ENCODE data around the gene BSN.

BSN gene

GRCh38 chr3:49648354-49649019, 94.2 kb downstream of the BSN start:
- H3K4me3 ChIP-seq (ENCODE audit: low read depth in 1 of 2, low read length in 2 of 2), result no peak overlapping the region
- no peak overlapping the region for H3K9ac ChIP-seq (ENCODE audit: low read depth, low read length)
- H3K36me3 ChIP-seq (ENCODE audit: insufficient read depth, low read length), result no peaks in the 10 kb centered on the region
- no peaks in the 10 kb centered on the region for H3K9me3 ChIP-seq (ENCODE audit: insufficient read depth, low read length, severe bottlenecking)
- no peak overlapping the region for H3K4me2 ChIP-seq (ENCODE audit: insufficient read depth, low read length)
- H3K27ac ChIP-seq (ENCODE audit: low read length), result no peak overlapping the region
- H4K20me1 ChIP-seq (ENCODE audit: insufficient read depth, low read length), result no peaks in the 10 kb centered on the region
- no peak for ATAC-seq (ENCODE audit: insufficient read depth, low read depth)
- H3K4me1 ChIP-seq (ENCODE audit: insufficient read depth, low read length), result no peaks in the 10 kb centered on the region
- no peaks in the 10 kb centered on the region for H3K27me3 ChIP-seq (ENCODE audit: insufficient read depth, low read length, poor library complexity)
- H3K79me2 ChIP-seq (ENCODE audit: insufficient read depth, low read length), result no peaks in the 10 kb centered on the region
- DNase-seq, result no peak
- no peak overlapping the region for H2AFZ ChIP-seq (ENCODE audit: low read depth, low read length)
- no peak for TF ChIP-seq EZH2 (IDR thresholded peaks at IDR 0.05; ENCODE audit: borderline replicate concordance, low read depth, low read length, severe bottlenecking)
- no peak for TF ChIP-seq CTCF (IDR thresholded peaks at IDR 0.05; ENCODE audit: borderline replicate concordance, extremely low read depth, low read length, poor library complexity, severe bottlenecking)

- H3K36me3 ChIP-seq (ENCODE audit: insufficient read depth, low read length), result no peaks in the 10 kb centered on the region
- no peak for TF ChIP-seq CTCF (IDR thresholded peaks at IDR 0.05; ENCODE audit: borderline replicate concordance, extremely low read depth, low read length, poor library complexity, severe bottlenecking)
- TF ChIP-seq EZH2 (IDR thresholded peaks at IDR 0.05; ENCODE audit: borderline replicate concordance, low read depth, low read length, severe bottlenecking), result no peak
- H3K9ac ChIP-seq (ENCODE audit: low read depth, low read length), result no peak overlapping the region
- no peak overlapping the region for H3K27ac ChIP-seq (ENCODE audit: low read length)
- no peaks in the 10 kb centered on the region for H3K4me1 ChIP-seq (ENCODE audit: insufficient read depth, low read length)
- no peaks in the 10 kb centered on the region for H3K9me3 ChIP-seq (ENCODE audit: insufficient read depth, low read length, severe bottlenecking)
- no peak overlapping the region for H2AFZ ChIP-seq (ENCODE audit: low read depth, low read length)
- no peak for DNase-seq
- H3K4me2 ChIP-seq (ENCODE audit: insufficient read depth, low read length), result no peak overlapping the region
- no peak for ATAC-seq (ENCODE audit: insufficient read depth, low read depth)
- no peak overlapping the region for H3K4me3 ChIP-seq (ENCODE audit: low read depth in 1 of 2, low read length in 2 of 2)
- no peaks in the 10 kb centered on the region for H4K20me1 ChIP-seq (ENCODE audit: insufficient read depth, low read length)
- no peaks in the 10 kb centered on the region for H3K79me2 ChIP-seq (ENCODE audit: insufficient read depth, low read length)
- no peaks in the 10 kb centered on the region for H3K27me3 ChIP-seq (ENCODE audit: insufficient read depth, low read length, poor library complexity)
Measured at GRCh38 chr3:49649576-49649975, 95.3 kb downstream of the BSN start.

GRCh38 chr3:49650177-49650576, 95.9 kb downstream of the BSN start:
- Histone ChIP-seq H3K4me3 (ENCODE audit: low read depth in 1 of 2, low read length in 2 of 2) (no peak overlapping the region), H3K27ac (ENCODE audit: low read length) (no peak overlapping the region), H3K9me3 (ENCODE audit: insufficient read depth, low read length, severe bottlenecking) (no peaks in the 10 kb centered on the region), H3K4me2 (ENCODE audit: insufficient read depth, low read length) (no peak overlapping the region), H3K4me1 (ENCODE audit: insufficient read depth, low read length) (no peaks in the 10 kb centered on the region), H4K20me1 (ENCODE audit: insufficient read depth, low read length) (no peaks in the 10 kb centered on the region), H3K36me3 (ENCODE audit: insufficient read depth, low read length) (no peaks in the 10 kb centered on the region), H3K79me2 (ENCODE audit: insufficient read depth, low read length) (no peaks in the 10 kb centered on the region), H3K9ac (ENCODE audit: low read depth, low read length) (no peak overlapping the region), H3K27me3 (ENCODE audit: insufficient read depth, low read length, poor library complexity) (no peaks in the 10 kb centered on the region), H2AFZ (ENCODE audit: low read depth, low read length) (no peak overlapping the region)
- no peak for DNase-seq
- no peak for TF ChIP-seq EZH2 (IDR thresholded peaks at IDR 0.05; ENCODE audit: borderline replicate concordance, low read depth, low read length, severe bottlenecking)
- no peak for TF ChIP-seq CTCF (IDR thresholded peaks at IDR 0.05; ENCODE audit: borderline replicate concordance, extremely low read depth, low read length, poor library complexity, severe bottlenecking)
- no peak for ATAC-seq (ENCODE audit: insufficient read depth, low read depth)

Data from DND-41 (cell line).